ENCODE results near the gene SEMA5A. TPM values are rescaled to one million over a fixed set of nuclear protein-coding genes. Genes with fewer than 3 reads are reported as not detected.

The SEMA5A gene
- total and polyA plus RNA-seq, 2 of the 8 experiments (the other 6 are each of a cell fraction or from before 2014, with no cell fraction given) = 5.3 to 8.9 TPM

GRCh38 chr5:9058666-9059065 lies 487.2 kb downstream of the SEMA5A start:
- WGBS, 2 experiments (ENCODE audit: extremely low coverage in 1 of 2, insufficient coverage in 1 of 2, insufficient read length in 1 of 2, insufficient replicate concordance in 2 of 2, low coverage in 1 of 2, low lambda C conversion rate in 2 of 2, missing lambda C conversion rate in 1 of 2) = 89% methylated on average over 1 of the region's 1 CpG; no CpG with 5 or more reads in 1 of the 2 experiments
- H3K27me3 ChIP-seq (replicated peaks in 1 of 4; ENCODE audit: control insufficient read depth in 3 of 4, extremely low read depth in 1 of 4, insufficient read depth in 3 of 4, low read length in 3 of 4) = no peaks in the 10 kb centered on the region
- H3K79me2 ChIP-seq (ENCODE audit: control insufficient read depth in 1 of 2, insufficient read depth in 2 of 2, low read length in 2 of 2) = no peaks in the 10 kb centered on the region
- H2BK5ac ChIP-seq (ENCODE audit: low read depth, low read length) = no peak overlapping the region
- H3K4ac ChIP-seq (replicated peaks; ENCODE audit: insufficient read length, low read depth, low read length) = no peak overlapping the region
- no peak overlapping the region for H3K9ac ChIP-seq (replicated peaks in 1 of 4; ENCODE audit: extremely low read depth in 1 of 4, low read depth in 3 of 4, low read length in 3 of 4)
- ChIA-PET CTCF (ENCODE audit: partially characterized antibody) (interaction anchor here (1.1 kb wide), 1 partner anchor 11 kb away, joined by 3 read pairs; no protein-coding TSS in a partner anchor), POLR2A (ENCODE audit: partially characterized antibody) (no interaction called here)
- H3K4me2 ChIP-seq (ENCODE audit: insufficient read depth in 1 of 2, low read depth in 2 of 2, low read length in 2 of 2) = no peak overlapping the region
- no peak overlapping the region for H2BK120ac ChIP-seq (replicated peaks; ENCODE audit: low read depth, low read length)
- no peak overlapping the region for H3K23ac ChIP-seq (ENCODE audit: insufficient read length)
- no peak overlapping the region for H3K14ac ChIP-seq (ENCODE audit: insufficient read length)
- H2BK12ac ChIP-seq (ENCODE audit: low read depth, low read length) = no peak overlapping the region
- H3K9me3 ChIP-seq (ENCODE audit: insufficient read depth in 2 of 2, low read depth in 1 of 2, low read length in 1 of 2) = no peaks in the 10 kb centered on the region
- H4K8ac ChIP-seq (ENCODE audit: extremely low read depth, insufficient read depth, low read length) = no peak overlapping the region
- no peak overlapping the region for H4K5ac ChIP-seq (ENCODE audit: insufficient read length, low read depth, low read length)
- DNase-seq (ENCODE audit: low read depth in 1 of 2, low spot score in 2 of 2) = no peak
- FAIRE-seq = no peak
- no peak overlapping the region for H2AK5ac ChIP-seq (ENCODE audit: low read depth, low read length)
- H3K4me3 ChIP-seq (ENCODE audit: extremely low read depth in 1 of 4, insufficient read depth in 2 of 4, low read depth in 3 of 4, low read length in 4 of 4) = no peak overlapping the region
- H4K91ac ChIP-seq (replicated peaks; ENCODE audit: insufficient read length, low read length) = no peak overlapping the region
- no peaks in the 10 kb centered on the region for H3K23me2 ChIP-seq (ENCODE audit: low read depth, low read length)
- H3K36me3 ChIP-seq (ENCODE audit: control insufficient read depth in 2 of 4, insufficient read depth in 4 of 4, low read length in 3 of 4) = no peaks in the 10 kb centered on the region
- no peak overlapping the region for H3K56ac ChIP-seq (replicated peaks; ENCODE audit: insufficient read length, low read depth, low read length)
- H4K20me1 ChIP-seq (replicated peaks in 1 of 2; ENCODE audit: control insufficient read depth in 1 of 2, insufficient read depth in 2 of 2, low read length in 2 of 2) = no peaks in the 10 kb centered on the region
- H3K4me1 ChIP-seq (replicated peaks in 1 of 4; ENCODE audit: control insufficient read depth in 3 of 4, insufficient read depth in 4 of 4, low read length in 3 of 4) = no peaks in the 10 kb centered on the region
- no peak overlapping the region for H2AFZ ChIP-seq (ENCODE audit: low read length)
- H3K18ac ChIP-seq (ENCODE audit: extremely low read depth, low read length) = no peak overlapping the region
- no peak overlapping the region for H2BK20ac ChIP-seq (ENCODE audit: low read length)
- H3K79me1 ChIP-seq (ENCODE audit: low read depth, low read length) = no peaks in the 10 kb centered on the region
- H3K27ac ChIP-seq (ENCODE audit: low read depth, low read length) = no peak overlapping the region
- TF ChIP-seq BRCA1 (IDR thresholded peaks at IDR 0.05; ENCODE audit: low read depth, low read length) = no peak
- no peak for TF ChIP-seq KDM5A (IDR thresholded peaks at IDR 0.05; ENCODE audit: low read length)
- TF ChIP-seq USF2 (IDR thresholded peaks at IDR 0.05; ENCODE audit: low read length) = no peak
- TF ChIP-seq SIRT6 (IDR thresholded peaks at IDR 0.05; ENCODE audit: low read length) = no peak
- H2BK15ac ChIP-seq (ENCODE audit: low read length) = no peak overlapping the region

All from H1 (cell line).